Measurements from ENCODE around the gene HPRT1. TPM values are rescaled to one million over a fixed set of nuclear protein-coding genes. Genes with fewer than 3 reads are reported as not detected.
A peak's percentile ranks its signal among the peaks of the same experiment; 100 is the strongest.

The HPRT1 gene
- total RNA-seq, 6 experiments from 2014 or later = 42.0 to 51.8 (median 49.6) TPM

- no peak for DNase-seq
- Mint-ChIP-seq H3K4me3 (no peak overlapping the region), H3K9me3 (no peaks in the 10 kb centered on the region), H3K27me3 (ENCODE audit: insufficient read depth) (peaks cover under 1% of the 10 kb centered on the region; the same call in 1 of the 2 replicates), H3K4me1 (ENCODE audit: low read depth) (peaks cover 54% of the 10 kb centered on the region), H3K36me3 (ENCODE audit: low read depth) (0 out of 2 replicates have a peak, but pooled peaks cover 3% of the 10 kb centered on the region), H3K27ac (peak overlapping the region; percentile 80; the same call in 1 of the 2 replicates)
- TF ChIP-seq CTCF (IDR thresholded peaks at IDR 0.05) = no peak
Observed at GRCh38 chrX:134541906-134542305, 81.9 kb downstream of the HPRT1 start.

DNA sequence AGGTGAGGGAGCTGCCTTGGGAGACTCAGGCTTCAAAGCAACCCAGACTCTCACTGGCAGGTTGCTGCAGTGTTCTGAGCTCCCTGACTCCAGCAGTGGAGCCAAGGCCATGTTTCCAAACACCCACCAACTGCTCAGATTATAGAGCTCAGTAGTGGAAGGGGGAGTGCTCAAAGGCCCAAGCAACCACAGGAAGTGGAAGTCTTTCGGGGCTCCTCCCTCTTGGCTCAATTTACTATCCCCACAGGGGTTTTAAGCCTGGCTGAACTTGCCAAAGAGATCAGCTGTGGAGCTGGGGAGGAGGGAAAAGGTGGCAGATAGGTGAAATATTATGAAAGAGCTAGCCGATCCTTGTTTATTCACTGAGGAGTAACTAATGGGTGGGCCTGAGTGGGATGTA lies 82.5 kb downstream of the HPRT1 start:
- peak; percentile 32 for DNase-seq
- H3K9me3 Mint-ChIP-seq = no peaks in the 10 kb centered on the region
- no peaks in the 10 kb centered on the region for H3K27me3 Mint-ChIP-seq (ENCODE audit: insufficient read depth)
- no peak for TF ChIP-seq CTCF (IDR thresholded peaks at IDR 0.05)
- peak overlapping the region; percentile 80 for H3K27ac Mint-ChIP-seq
- H3K4me1 Mint-ChIP-seq (ENCODE audit: low read depth) = peaks cover 54% of the 10 kb centered on the region
- 0 out of 2 replicates have a peak, but pooled peaks cover 6% of the 10 kb centered on the region for H3K36me3 Mint-ChIP-seq (ENCODE audit: low read depth)
- H3K4me3 Mint-ChIP-seq = no peak overlapping the region

- Mint-ChIP-seq H3K27me3 (ENCODE audit: insufficient read depth) (no peaks in the 10 kb centered on the region), H3K9me3 (no peaks in the 10 kb centered on the region), H3K4me3 (no peak overlapping the region), H3K27ac (0 out of 2 replicates have a peak overlapping the region, but pooled peaks have one; percentile 80), H3K4me1 (ENCODE audit: low read depth) (peaks cover 47% of the 10 kb centered on the region), H3K36me3 (ENCODE audit: low read depth) (peaks cover 10% of the 10 kb centered on the region; the same call in 1 of the 2 replicates)
- TF ChIP-seq CTCF (IDR thresholded peaks at IDR 0.05) = no peak
- DNase-seq = no peak
Observed at GRCh38 chrX:134543288-134543687, 83.3 kb downstream of the HPRT1 start.

DNA sequence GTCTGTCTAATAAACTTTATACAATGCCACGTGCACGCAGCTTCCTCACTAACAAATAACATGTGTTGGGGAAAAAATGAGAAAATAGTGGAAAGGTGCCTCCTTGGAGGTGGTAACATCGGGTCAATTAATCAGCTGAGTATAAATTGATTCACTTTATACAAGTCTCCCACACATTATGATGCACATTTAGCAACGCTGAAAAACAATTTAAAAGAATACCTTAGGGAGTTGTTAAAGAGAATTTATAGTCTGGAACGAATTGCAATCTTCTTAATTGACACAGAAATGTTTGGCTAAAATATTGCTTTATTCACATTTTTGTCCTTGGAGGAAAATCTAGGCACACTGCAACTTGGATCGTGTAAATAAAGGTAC lies 84.2 kb downstream of the HPRT1 start:
- Mint-ChIP-seq H3K27me3 (ENCODE audit: insufficient read depth) (no peaks in the 10 kb centered on the region), H3K27ac (no peak overlapping the region), H3K36me3 (ENCODE audit: low read depth) (peaks cover 19% of the 10 kb centered on the region; the same call in 1 of the 2 replicates), H3K9me3 (no peaks in the 10 kb centered on the region), H3K4me1 (ENCODE audit: low read depth) (peaks cover 41% of the 10 kb centered on the region), H3K4me3 (no peak overlapping the region)
- TF ChIP-seq CTCF (IDR thresholded peaks at IDR 0.05) = no peak
- no peak for DNase-seq

DNA sequence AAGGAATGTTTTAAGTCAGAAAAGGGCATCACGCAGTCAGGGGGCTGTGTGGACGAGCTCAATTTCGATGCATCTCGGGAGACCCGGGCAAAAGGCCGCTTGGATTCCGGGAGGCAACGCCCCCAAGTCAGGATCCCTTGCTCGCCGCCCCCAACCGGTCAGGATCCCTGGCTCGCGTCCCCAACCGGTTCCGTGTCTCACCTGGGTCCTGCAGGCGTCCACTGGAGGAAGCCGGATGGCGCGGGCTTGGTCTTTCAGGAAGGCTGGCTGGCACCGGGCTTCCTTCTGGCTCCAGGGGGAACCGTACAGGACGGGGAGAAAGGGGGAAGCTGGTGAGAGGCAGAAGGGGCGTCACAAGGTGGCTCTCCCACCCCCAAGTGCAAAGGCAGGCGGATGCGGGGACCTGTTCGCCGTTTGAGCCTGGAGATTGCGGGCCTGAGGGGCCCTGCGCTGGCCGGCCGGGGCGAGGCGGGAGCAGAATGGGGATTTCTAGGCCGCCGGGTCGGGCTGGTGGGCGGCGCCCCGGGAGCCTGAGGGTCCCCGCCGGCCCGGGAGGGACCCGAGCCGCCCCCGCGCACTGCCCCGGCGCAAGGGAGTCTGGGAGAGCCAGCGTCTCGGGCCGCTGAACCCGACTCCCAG lies 84.7 kb downstream of the HPRT1 start:
- peaks cover 41% of the 10 kb centered on the region for H3K4me1 Mint-ChIP-seq (ENCODE audit: low read depth)
- DNase-seq = no peak
- no peaks in the 10 kb centered on the region for H3K27me3 Mint-ChIP-seq (ENCODE audit: insufficient read depth)
- no peak overlapping the region for H3K4me3 Mint-ChIP-seq
- no peaks in the 10 kb centered on the region for H3K9me3 Mint-ChIP-seq
- no peak overlapping the region for H3K27ac Mint-ChIP-seq
- peaks cover 19% of the 10 kb centered on the region; the same call in 1 of the 2 replicates for H3K36me3 Mint-ChIP-seq (ENCODE audit: low read depth)
- TF ChIP-seq CTCF (IDR thresholded peaks at IDR 0.05) = no peak
